Adrenal gland (tissue), 12 donors: Measurements from ENCODE around the gene PRDM12. TPM values are rescaled to one million over a fixed set of nuclear protein-coding genes. Genes with fewer than 3 reads are reported as not detected.

Source experiments
- DNase-seq, 7 donors: peaks; one replicate each; pipeline ENCODE4 v3.0.0-alpha.2; 2019 to 2020
- H3K27ac ChIP-seq, 5 donors: fragments of 200-600 bp; sonication (generic) in 4 of 5; 1 replicate in 3 of 5; 2 replicates in 2 of 5; pipeline versions ENCODE4 v1.5.1 to v1.8.0; 2016 to 2020; ENCODE audit warnings: mild to moderate bottlenecking in 1 of 5
- H3K27me3 ChIP-seq: fragments of 200-600 bp; 2 replicates; pipeline ENCODE4 v1.8.0; 2021
- H3K36me3 ChIP-seq, 2 donors: fragments of 200-600 bp; replicated peaks in 1 of 2; 1 replicate in 1 of 2; 2 replicates in 1 of 2; pipeline versions ENCODE4 v1.5.1 to v1.8.0; 2018 to 2022
- H3K4me1 ChIP-seq, 2 donors: fragments of 200-600 bp; replicated peaks in 1 of 2; 1 replicate in 1 of 2; 2 replicates in 1 of 2; pipeline versions ENCODE4 v1.5.1 to v1.8.0; 2018 to 2021
- H3K4me3 ChIP-seq, 4 donors: fragments of 200-600 bp; sonication (generic) in 3 of 4; one replicate each; pipeline ENCODE4 v1.5.1; 2016 to 2018
- H3K9me3 ChIP-seq, 3 donors: fragments of 200-600 bp; sonication (generic) in 1 of 3; replicated peaks in 1 of 3; 1 replicate in 2 of 3; 2 replicates in 1 of 3; pipeline versions ENCODE4 v1.5.1 to v1.8.0; 2016 to 2021
- CTCF ChIP-seq, 6 experiments: fragments of 450-650 bp in 4 of 6; fragments of 200-600 bp in 2 of 6; sonication (generic) in 1 of 6; IDR thresholded peaks; 1 replicate in 5 of 6; 2 replicates in 1 of 6; pipeline versions ENCODE4 v1.5.1 to v1.8.0; 2016 to 2021; ENCODE audit warnings: antibody characterized with exemption in 6 of 6, mild to moderate bottlenecking in 2 of 6, moderate library complexity in 1 of 6
- POLR2A ChIP-seq, 2 donors: fragments of 450-650 bp; IDR thresholded peaks; one replicate each; pipeline ENCODE4 v1.6.1; 2017; ENCODE audit warnings: antibody characterized with exemption in 2 of 2, mild to moderate bottlenecking in 2 of 2, moderate library complexity in 1 of 2
- WGBS, 4 donors: extraction: QIAGEN DNeasy Blood & Tissue Kit in 2 of 4; methylation state at CpG; one replicate each; pipeline versions ENCODE4 v1.1.5 to v1.1.7; 2013 to 2017; 5-methylcytosine and 5-hydroxymethylcytosine counted together
- intact Hi-C, 2 donors: fragments of 100-400 bp; cut with DNase I; formaldehyde crosslinking; loops; one replicate each; pipeline versions ENCODE4 v1.14.1 to v1.15.0; 2022 to 2023
- polyA plus RNA-seq, 3 donors: library from polyadenylated mRNA; stranded (reverse); fragments of 200-250 nt in 2 of 3; fragments of 350-450 nt in 1 of 3; fragmentation: Illumina TruSeq in 1 of 3; extraction: RNeasy Lipid Tissue Mini Kit (QIAGEN cat#74804) in 1 of 3; gene quantifications; one replicate each; pipeline ENCODE4 v1.2.3, GENCODE V29; 2013 to 2014
- total RNA-seq, 9 donors: library from RNA; depleted of rRNA in 4 of 9; stranded (reverse); fragments of >200 nt in 4 of 9; fragments of 120-200 nt in 1 of 9; fragmentation: NEBNext Ultra II Directional in 1 of 9; extraction: Animal tissue kit (Norgen Biotek cat#: 25700) in 1 of 9; gene quantifications; one replicate each; pipeline versions ENCODE4 v1.1.0 to v1.2.4, GENCODE V29; 2013 to 2023
- donor health status: healthy with polysubstance abuse.
- donor health status: Bipolar disorder and iron deficiency.
- donor health status: DM: yes; HTN: yes; CAD: no.
- donor health status: DM: no; HTN: no; CAD: no.
- donor health status: DM: no; HTN: no; CAD: no.
- donor health status: DM: yes; HTN: yes; CAD: no.

PRDM12 gene
- total and polyA plus RNA-seq, 12 donors: 0.07 to 0.14 (median 0.08) TPM; not detected in 9

GRCh38 chr9:130668196-130668595 lies 3.8 kb downstream of the PRDM12 start:
- H3K27me3 ChIP-seq: peaks cover 38% of the 10 kb centered on the region
- WGBS, 4 donors: 88 to 90% (median 90%) methylated on average over 6 to 13 of the region's 13 CpGs
- H3K9me3 ChIP-seq: no peaks in the 10 kb centered on the region
- intact Hi-C loops: no loop called here
- DNase-seq: no peak
- H3K36me3 ChIP-seq: no peaks in the 10 kb centered on the region
- TF ChIP-seq CTCF (IDR thresholded peaks at IDR 0.05) (no peak), POLR2A (IDR thresholded peaks at IDR 0.05) (no peak)
- no peak overlapping the region for H3K27ac ChIP-seq
- peaks cover 6 to 18% of the 10 kb centered on the region in 2 donors for H3K4me1 ChIP-seq
- H3K4me3 ChIP-seq: no peak overlapping the region

DNA sequence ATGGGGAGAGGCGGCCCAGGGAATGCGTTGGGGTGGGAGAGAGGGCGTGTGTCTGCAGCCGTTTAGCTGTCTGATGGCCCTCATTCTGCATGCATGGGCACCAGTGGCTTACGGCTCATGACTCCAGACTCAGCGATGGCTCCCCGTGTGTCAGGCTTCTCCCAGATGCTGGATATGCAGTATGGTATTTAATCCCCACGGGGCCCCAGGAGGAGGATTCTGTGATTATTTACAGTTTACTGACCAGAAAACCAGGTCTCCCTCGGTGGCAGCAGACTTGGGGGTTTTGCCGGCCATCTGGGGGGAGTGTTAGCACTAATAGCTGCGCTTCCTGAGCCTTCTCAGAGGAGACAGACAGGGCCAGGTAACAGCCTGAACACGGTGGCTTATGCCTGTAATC lies 4.3 kb downstream of the PRDM12 start:
- Histone ChIP-seq H3K27ac (no peak overlapping the region), H3K36me3 (no peaks in the 10 kb centered on the region), H3K4me3 (no peak overlapping the region), H3K9me3 (no peaks in the 10 kb centered on the region), H3K27me3 (peaks cover 34% of the 10 kb centered on the region), H3K4me1 (peaks cover 6 to 13% of the 10 kb centered on the region in 2 donors)
- WGBS, 4 donors: 63 to 73% (median 67%) methylated on average over 6 to 12 of the region's 12 CpGs
- DNase-seq: no peak
- intact Hi-C loops: no loop called here
- TF ChIP-seq CTCF (IDR thresholded peaks at IDR 0.05): no peak

GRCh38 chr9:130669965-130670364 lies 5.6 kb downstream of the PRDM12 start:
- 85 to 91% (median 88%) methylated on average over 3 to 4 of the region's 4 CpGs for WGBS, 4 donors
- no peak for TF ChIP-seq POLR2A (IDR thresholded peaks at IDR 0.05)
- peaks cover 21% of the 10 kb centered on the region for H3K27me3 ChIP-seq
- no peak overlapping the region for H3K27ac ChIP-seq
- no peak overlapping the region for H3K4me3 ChIP-seq
- H3K36me3 ChIP-seq: no peaks in the 10 kb centered on the region
- no peaks in the 10 kb centered on the region for H3K9me3 ChIP-seq
- peaks cover 0 to 9% of the 10 kb centered on the region in 2 donors for H3K4me1 ChIP-seq
- DNase-seq: no peak
- intact Hi-C loops: no loop called here

- Histone ChIP-seq H3K36me3 (no peaks in the 10 kb centered on the region), H3K27ac (no peak overlapping the region), H3K9me3 (no peaks in the 10 kb centered on the region), H3K27me3 (peaks cover 14% of the 10 kb centered on the region), H3K4me1 (peaks cover 0 to 7% of the 10 kb centered on the region in 2 donors), H3K4me3 (no peak overlapping the region)
- TF ChIP-seq CTCF (IDR thresholded peaks at IDR 0.05): no peak
- TF ChIP-seq POLR2A (IDR thresholded peaks at IDR 0.05): no peak
- no peak for DNase-seq
- intact Hi-C loops: no loop called here
- 82 to 92% (median 87%) methylated on average over 6 of the region's 6 CpGs for WGBS, 4 donors
Measured at GRCh38 chr9:130670644-130671043, 6.2 kb downstream of the PRDM12 start.

DNA sequence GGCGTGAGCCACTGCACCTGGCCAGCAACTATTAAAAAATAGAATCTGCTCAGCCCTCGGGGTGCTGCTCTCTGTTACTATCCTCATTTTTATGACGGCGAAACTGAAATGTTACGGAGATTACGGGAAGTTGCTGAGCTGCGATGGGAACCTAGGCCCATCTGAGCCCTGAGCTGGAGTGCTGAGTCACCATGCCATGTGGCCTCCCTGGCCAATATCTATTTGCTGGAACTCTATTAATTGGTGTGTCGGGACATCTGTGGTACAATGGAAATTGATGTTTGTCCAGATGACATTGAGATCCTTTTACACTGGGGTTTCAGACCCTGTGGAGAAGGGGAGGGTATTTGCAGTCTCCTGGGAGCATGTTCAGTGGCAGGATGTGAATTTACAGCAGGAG lies 8.1 kb downstream of the PRDM12 start:
- no peaks in the 10 kb centered on the region for H3K4me1 ChIP-seq
- WGBS, 4 donors: 75 to 92% (median 87%) methylated on average over 8 of the region's 8 CpGs
- H3K4me3 ChIP-seq: no peak overlapping the region
- TF ChIP-seq POLR2A (IDR thresholded peaks at IDR 0.05) (no peak), CTCF (IDR thresholded peaks at IDR 0.05) (no peak)
- H3K9me3 ChIP-seq: no peaks in the 10 kb centered on the region
- intact Hi-C loops: no loop called here
- no peaks in the 10 kb centered on the region for H3K27me3 ChIP-seq
- no peak overlapping the region for H3K27ac ChIP-seq
- DNase-seq: no peak
- H3K36me3 ChIP-seq: no peaks in the 10 kb centered on the region
